Thyroid gland (tissue), 4 donors: Measurements from ENCODE around the gene ACSBG1. TPM values are rescaled to one million over a fixed set of nuclear protein-coding genes. Genes with fewer than 3 reads are reported as not detected.

Experiments
- DNase-seq, 2 donors: peaks; one replicate each; pipeline ENCODE4 v3.0.0-alpha.2; 2019
- H3K27ac ChIP-seq, 3 donors: fragments of 200-600 bp; sonication (generic); 1 replicate in 2 of 3; 2 replicates in 1 of 3; pipeline ENCODE4 v1.5.1; 2016 to 2019; ENCODE audit warnings: mild to moderate bottlenecking in 1 of 3, moderate library complexity in 1 of 3
- H3K27me3 ChIP-seq: fragments of 200-600 bp; sonication (generic); one replicate; pipeline ENCODE4 v1.5.1; 2019
- H3K36me3 ChIP-seq, 2 donors: fragments of 200-600 bp; sonication (generic); one replicate each; pipeline ENCODE4 v1.5.1; 2016 to 2019
- H3K4me1 ChIP-seq, 2 donors: fragments of 200-600 bp; sonication (generic); one replicate each; pipeline ENCODE4 v1.5.1; 2017 to 2019
- H3K4me3 ChIP-seq, 3 donors: fragments of 200-600 bp; sonication (generic); replicated peaks in 1 of 3; 1 replicate in 2 of 3; 2 replicates in 1 of 3; pipeline ENCODE4 v1.5.1; 2016; ENCODE audit warnings: mild to moderate bottlenecking in 1 of 3
- H3K9me3 ChIP-seq: fragments of 200-600 bp; sonication (generic); one replicate; pipeline ENCODE4 v1.5.1; 2017
- POLR2A ChIP-seq, 2 donors: fragments of 450-650 bp; IDR thresholded peaks; one replicate each; pipeline ENCODE4 v1.6.1; 2017; ENCODE audit warnings: antibody characterized with exemption in 2 of 2, mild to moderate bottlenecking in 2 of 2, moderate library complexity in 1 of 2
- WGBS, 2 donors: methylation state at CpG; one replicate each; pipeline ENCODE4 v1.1.5; 2017; 5-methylcytosine and 5-hydroxymethylcytosine counted together
- intact Hi-C: fragments of 100-400 bp; cut with DNase I; formaldehyde crosslinking; loops from one replicate; pipeline ENCODE4 v1.15.1; 2023
- total RNA-seq, 4 donors: library from RNA; depleted of rRNA; stranded (reverse); fragments of >200 nt; gene quantifications; one replicate each; pipeline ENCODE4 v1.2.3, GENCODE V29; 2016
- TF ChIP-seq, protein P1 (sequence below), 6 experiments: fragments of 200-600 bp in 3 of 6; fragments of 450-650 bp in 3 of 6; sonication (generic) in 3 of 6; IDR thresholded peaks; one replicate each; pipeline ENCODE4 v1.5.1; 2016 to 2019; ENCODE audit warnings: antibody characterized with exemption in 6 of 6, mild to moderate bottlenecking in 2 of 6, inconsistent platforms in 1 of 6, moderate library complexity in 1 of 6

ACSBG1 gene
- total RNA-seq, 4 donors from 2014 or later, result not detected

DNA sequence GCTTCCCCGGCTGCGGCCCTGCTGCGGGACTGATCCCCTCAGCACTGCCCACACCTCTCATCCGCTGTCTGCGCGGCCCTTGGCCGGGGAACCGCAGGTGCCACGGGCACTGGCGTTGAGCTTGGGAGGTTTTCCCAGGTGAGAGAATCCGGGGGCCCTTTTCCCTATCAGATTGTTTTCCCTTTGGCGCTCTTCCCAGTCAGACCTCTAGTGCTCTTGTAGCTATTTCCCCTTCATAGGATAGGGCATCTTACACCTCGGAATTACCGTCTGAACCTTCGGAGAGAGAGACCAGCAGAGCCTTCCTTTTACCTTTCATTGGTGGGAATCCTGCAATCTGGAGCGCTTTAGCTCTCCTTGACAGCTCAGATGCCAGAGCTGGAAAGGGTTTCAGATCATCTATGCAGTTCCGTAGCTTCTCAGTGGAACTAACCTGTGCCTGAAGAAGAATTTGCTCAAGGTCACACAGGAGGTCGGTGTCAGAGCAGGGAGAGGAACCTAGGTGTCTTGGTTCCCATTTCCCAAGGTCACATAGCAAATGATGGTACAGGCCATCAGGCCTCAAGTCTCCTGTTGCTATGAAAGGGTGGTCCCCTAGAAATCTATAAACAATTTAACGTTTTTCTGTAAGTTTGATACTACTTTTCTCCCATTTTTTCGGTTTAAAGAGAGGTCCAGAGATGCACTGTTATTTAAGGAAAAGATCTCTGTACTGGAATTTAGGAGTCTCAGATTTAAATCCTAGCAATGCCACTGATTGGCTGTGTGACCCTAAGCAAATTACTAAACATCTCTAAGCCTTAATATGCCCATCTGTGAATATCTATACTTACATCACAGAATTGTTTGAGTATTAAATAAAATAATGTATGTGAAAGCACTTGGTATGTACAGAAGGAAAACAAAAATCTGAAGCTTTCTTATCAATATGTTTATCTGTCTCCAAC, 84.3 kb downstream of the ACSBG1 start:
- TF ChIP-seq POLR2A (IDR thresholded peaks at IDR 0.05), result no peak
- TF ChIP-seq, protein P1, sequence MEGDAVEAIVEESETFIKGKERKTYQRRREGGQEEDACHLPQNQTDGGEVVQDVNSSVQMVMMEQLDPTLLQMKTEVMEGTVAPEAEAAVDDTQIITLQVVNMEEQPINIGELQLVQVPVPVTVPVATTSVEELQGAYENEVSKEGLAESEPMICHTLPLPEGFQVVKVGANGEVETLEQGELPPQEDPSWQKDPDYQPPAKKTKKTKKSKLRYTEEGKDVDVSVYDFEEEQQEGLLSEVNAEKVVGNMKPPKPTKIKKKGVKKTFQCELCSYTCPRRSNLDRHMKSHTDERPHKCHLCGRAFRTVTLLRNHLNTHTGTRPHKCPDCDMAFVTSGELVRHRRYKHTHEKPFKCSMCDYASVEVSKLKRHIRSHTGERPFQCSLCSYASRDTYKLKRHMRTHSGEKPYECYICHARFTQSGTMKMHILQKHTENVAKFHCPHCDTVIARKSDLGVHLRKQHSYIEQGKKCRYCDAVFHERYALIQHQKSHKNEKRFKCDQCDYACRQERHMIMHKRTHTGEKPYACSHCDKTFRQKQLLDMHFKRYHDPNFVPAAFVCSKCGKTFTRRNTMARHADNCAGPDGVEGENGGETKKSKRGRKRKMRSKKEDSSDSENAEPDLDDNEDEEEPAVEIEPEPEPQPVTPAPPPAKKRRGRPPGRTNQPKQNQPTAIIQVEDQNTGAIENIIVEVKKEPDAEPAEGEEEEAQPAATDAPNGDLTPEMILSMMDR (IDR thresholded peaks at IDR 0.05), result no peak
- Histone ChIP-seq H3K27me3 (no peaks in the 10 kb centered on the region), H3K4me1 (peaks cover 15 to 16% of the 10 kb centered on the region in 2 donors), H3K27ac (peak overlapping the region in 2 of 3 donors; percentile 81 to 87), H3K36me3 (no peaks in the 10 kb centered on the region), H3K9me3 (no peaks in the 10 kb centered on the region), H3K4me3 (peak overlapping the region; percentile 58 to 78 (median 72))
- intact Hi-C loops, result loop anchor here (10.0 kb wide), 1 partner anchor 85 kb away; no protein-coding TSS in a partner anchor
- 14 to 22% methylated on average over 16 to 20 of the region's 20 CpGs for WGBS, 2 donors
- DNase-seq, result no peak

DNA sequence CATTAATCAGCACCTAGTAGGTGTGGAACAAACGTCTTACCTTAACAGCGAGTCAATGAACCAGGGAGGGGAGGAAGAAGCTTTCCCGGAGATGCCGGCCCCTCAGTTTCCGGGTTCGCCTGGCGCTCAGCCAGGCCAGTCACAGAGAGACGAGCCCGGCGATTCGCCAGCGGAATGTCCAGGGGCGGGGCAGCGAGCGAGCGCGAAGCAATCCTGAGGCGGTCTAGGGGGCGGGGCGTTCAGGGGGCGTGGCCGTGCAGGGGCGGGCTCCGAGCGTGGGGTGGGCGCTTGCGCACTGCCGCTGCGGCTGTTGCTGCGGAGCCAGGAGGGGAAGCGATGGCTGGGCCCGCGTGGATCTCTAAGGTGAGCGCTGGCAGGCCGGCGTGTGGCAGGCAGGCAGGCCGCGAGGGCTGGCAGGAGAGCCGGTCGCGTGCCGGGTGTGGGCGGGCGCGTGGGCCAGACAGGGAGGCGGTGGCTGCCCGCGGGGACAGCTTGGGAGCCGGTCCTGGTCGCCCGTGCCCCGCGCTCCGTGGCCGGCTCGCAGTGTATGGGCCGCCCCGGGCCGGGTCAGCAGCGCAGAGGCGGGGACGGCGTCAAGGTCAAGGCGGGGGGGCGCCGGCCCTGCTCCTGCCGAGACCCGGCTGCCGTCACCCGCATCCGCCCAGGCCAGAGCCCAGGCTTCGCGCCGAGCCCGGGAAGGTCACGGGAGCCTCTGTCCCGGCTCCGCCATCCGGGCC, 85.1 kb downstream of the ACSBG1 start, which contains the start of gene IDH3A:
TSS of gene IDH3A (plus strand) at position 295 of the 737 bp plus-strand sequence. CDS start at position 337, 42 bp downstream.
- peaks cover 15 to 16% of the 10 kb centered on the region in 2 donors for H3K4me1 ChIP-seq
- WGBS, 2 donors, result 0% methylated on average over 33 to 40 of the region's 79 CpGs
- intact Hi-C loops, result loop anchor here (10.0 kb wide), 1 partner anchor 84 kb away; no protein-coding TSS in a partner anchor
- no peaks in the 10 kb centered on the region for H3K36me3 ChIP-seq
- H3K27ac ChIP-seq, result peak within 1 kb of the TSS; percentile 67 to 87 (median 81)
- H3K27me3 ChIP-seq, result no peaks in the 10 kb centered on the region
- peak; percentile 99 to 100 for DNase-seq
- peak within 1 kb of the TSS; percentile 58 to 87 (median 78) for H3K4me3 ChIP-seq
- no peaks in the 10 kb centered on the region for H3K9me3 ChIP-seq
- peak; percentile 32 to 88 for TF ChIP-seq POLR2A (IDR thresholded peaks at IDR 0.05)
- TF ChIP-seq, protein P1 (IDR thresholded peaks at IDR 0.05), result no peak

- no peaks in the 10 kb centered on the region for H3K36me3 ChIP-seq
- H3K4me1 ChIP-seq, result peaks cover 15 to 16% of the 10 kb centered on the region in 2 donors
- H3K27me3 ChIP-seq, result no peaks in the 10 kb centered on the region
- no peak for TF ChIP-seq POLR2A (IDR thresholded peaks at IDR 0.05)
- TF ChIP-seq, protein P1 (IDR thresholded peaks at IDR 0.05), result no peak
- intact Hi-C loops, result loop anchor here (10.0 kb wide), 1 partner anchor 84 kb away; no protein-coding TSS in a partner anchor
- no peaks in the 10 kb centered on the region for H3K9me3 ChIP-seq
- peak overlapping the region in 2 of 3 donors; percentile 78 to 87 for H3K4me3 ChIP-seq
- WGBS, 2 donors, result 20% methylated on average over 14 of the region's 14 CpGs
- no peak overlapping the region for H3K27ac ChIP-seq
- peak; percentile 13 to 18 for DNase-seq
Observed at GRCh38 chr15:78148392-78149067, 85.8 kb downstream of the ACSBG1 start.

DNA sequence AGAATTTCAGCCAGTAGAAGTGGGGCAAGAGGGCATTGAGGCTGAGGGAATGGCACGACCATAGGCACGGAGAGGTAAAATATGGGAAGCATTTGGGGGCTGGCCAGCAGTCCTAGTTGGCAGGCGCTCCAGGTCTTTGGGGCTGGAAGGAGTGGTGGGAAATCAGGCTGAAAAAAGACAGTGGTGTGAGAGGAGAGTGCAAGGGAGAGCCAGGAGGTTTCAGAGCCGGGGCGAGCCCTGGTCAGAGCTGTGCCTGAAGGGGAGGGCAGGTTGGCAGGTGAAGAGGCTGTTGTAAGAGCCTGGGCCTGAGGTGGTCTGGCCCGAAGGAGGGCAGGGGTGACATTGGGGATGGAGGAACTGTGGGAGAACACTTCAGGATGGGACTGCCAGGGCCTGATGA, 86.8 kb downstream of the ACSBG1 start:
- no peaks in the 10 kb centered on the region for H3K36me3 ChIP-seq
- no peak for DNase-seq
- no peaks in the 10 kb centered on the region for H3K9me3 ChIP-seq
- H3K4me3 ChIP-seq, result no peak overlapping the region
- no peaks in the 10 kb centered on the region for H3K27me3 ChIP-seq
- 93 to 94% methylated on average over 6 of the region's 6 CpGs for WGBS, 2 donors
- no peak for TF ChIP-seq POLR2A (IDR thresholded peaks at IDR 0.05)
- TF ChIP-seq, protein P1 (IDR thresholded peaks at IDR 0.05), result no peak
- H3K27ac ChIP-seq, result no peak overlapping the region
- peaks cover 15 to 16% of the 10 kb centered on the region in 2 donors for H3K4me1 ChIP-seq
- intact Hi-C loops, result loop anchor here (10.0 kb wide), 1 partner anchor 83 kb away; no protein-coding TSS in a partner anchor
